Epithelial cell of prostate (primary cell): ENCODE data around the gene THEM5.
"Not testable (repeated sequence)": the region's sequence is repeated elsewhere in the genome, so short reads cannot be mapped to it uniquely, and the experiment has no call there.

Experiments used
- DNase-seq: peaks from one replicate; pipeline ENCODE4 v3.0.0-alpha.2; 2011; ENCODE audit warnings: low read depth, low spot score
- H3K27ac ChIP-seq: fragments of 450-650 bp; 2 replicates; pipeline ENCODE4 v1.5.1; 2017; ENCODE audit warnings: mild to moderate bottlenecking

The THEM5 gene

GRCh38 chr1:151853411-151853943 lies at the start of gene THEM5:
THEM5 (minus strand) TSS chr1:151853712; CDS start chr1:151853565, 147 bp downstream.
- H3K27ac ChIP-seq: no peak within 1 kb of the TSS
- no peak for DNase-seq

- H3K27ac ChIP-seq: no peak overlapping the region
- no peak for DNase-seq
Measured at GRCh38 chr1:151902858-151903257, 49.3 kb upstream of the THEM5 start.

DNA sequence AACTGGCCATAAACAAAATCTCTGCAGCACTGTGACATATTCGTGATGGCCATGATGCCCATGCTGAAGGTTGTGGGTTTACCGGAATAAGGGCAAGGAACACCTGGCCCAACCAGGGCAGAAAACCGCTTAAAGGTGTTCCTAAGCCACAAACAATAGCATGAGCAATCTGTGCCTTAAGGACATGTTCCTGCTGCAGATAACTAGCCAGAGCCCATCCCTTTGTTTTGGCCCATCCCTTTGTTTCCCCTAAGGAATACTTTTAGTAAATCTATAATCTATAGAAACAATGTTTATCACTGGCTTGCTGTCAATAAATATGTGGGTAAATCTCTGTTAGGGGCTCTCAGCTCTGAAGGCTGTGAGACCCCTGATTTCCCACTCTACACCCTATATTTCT lies 47.3 kb upstream of the THEM5 start:
- DNase-seq, H3K27ac ChIP-seq: not testable (repeated sequence)

- no peak for DNase-seq
- no peak overlapping the region for H3K27ac ChIP-seq
Measured at GRCh38 chr1:151898519-151898991, 45.0 kb upstream of the THEM5 start.

DNA sequence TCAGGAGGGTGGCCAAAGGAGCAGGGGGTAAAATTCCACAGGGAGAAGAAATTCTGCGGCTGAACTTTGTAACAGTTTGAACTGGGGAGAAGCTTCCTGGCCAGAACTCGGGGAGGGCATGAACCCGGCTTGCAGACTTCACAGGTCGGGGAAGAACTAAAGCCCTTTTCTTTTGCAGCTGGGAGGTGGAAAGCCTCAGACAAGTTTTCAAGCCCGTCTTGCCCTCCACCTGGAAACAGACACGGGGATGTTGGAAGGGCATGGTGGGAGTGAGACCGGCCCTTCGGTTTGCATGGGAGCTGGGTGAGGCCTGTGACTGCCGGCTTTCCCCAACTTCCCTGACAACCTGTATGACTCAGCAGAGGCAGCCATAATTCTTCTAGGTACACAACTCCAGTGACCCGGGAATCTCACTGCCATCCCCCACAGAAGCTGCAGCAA lies 44.5 kb upstream of the THEM5 start:
- H3K27ac ChIP-seq: no peak overlapping the region
- no peak for DNase-seq

DNA sequence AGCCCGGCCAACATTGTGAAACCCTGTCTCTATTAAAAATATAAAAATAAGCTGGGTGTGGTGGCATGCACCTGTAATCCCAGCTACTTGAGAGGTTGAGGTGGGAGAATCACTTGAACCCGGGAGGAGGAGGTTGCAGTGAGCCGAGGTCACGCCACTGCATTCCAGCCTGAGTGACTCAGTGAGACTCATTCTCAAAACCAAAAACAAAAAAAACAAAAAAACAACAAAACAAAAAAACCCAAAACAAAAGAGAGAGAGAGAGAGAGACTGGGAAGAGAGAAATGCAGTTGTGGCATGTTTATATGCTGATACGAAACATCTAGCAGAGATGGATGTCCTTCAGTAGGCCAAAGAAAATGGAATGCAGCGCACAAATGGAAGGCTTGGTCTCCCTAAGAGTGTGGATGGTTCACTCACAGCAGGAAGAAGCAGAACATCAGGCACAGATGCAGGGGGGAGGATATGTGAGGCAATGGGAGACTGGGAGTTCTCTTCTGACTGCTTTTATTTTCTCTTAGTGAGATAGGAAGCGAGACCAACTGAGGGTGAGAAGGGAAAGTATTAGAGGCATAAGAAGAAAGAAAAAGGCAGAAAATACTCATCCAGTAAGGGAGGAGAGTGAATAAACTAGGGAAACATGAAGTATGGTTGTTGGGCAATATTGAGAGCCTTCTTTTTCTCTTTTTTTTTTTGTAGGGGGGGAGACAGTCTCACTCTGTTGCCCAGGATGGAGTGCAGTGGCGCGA lies 39.8 kb upstream of the THEM5 start:
- DNase-seq: no peak
- H3K27ac ChIP-seq: peak overlapping the region; percentile 3

DNA sequence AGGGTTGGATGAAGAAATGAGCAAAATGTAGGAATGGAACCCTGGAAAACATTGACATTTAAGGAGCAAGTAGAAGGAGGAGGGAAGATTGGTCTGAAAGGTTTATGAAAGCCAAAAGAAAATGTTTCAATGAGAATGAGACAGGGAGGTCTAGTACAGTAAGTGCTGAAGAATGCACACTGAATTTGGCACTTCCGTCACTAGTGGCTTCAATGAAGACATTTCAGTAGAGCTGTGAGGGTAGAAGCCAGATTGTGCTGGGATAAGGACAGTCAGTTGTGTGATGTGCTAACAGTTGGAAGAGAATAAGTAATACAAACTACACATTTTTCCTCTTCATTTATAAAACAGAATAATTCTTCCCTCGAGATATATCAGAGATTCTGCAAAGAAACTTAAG lies 38.7 kb upstream of the THEM5 start:
- no peak for DNase-seq
- no peak overlapping the region for H3K27ac ChIP-seq

DNA sequence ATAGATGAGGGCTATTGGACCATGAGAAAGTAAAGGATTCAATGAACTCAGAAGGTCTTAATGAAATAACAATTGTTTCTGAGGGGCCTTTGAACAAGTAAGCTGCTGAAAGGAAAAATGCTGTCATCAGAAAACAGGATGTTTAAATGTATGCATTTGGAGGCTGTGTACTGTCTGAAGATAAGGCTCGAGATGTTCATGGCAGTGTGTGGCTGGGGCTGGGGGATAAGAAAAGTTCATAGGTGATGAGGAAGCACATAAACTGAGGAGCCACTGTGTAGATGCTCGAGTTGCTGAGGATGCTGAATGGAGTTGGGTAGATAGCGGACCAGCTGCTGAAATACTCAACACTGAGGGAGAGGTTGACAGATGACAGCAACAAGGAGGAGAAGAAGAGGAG lies 38.0 kb upstream of the THEM5 start:
- DNase-seq: no peak
- no peak overlapping the region for H3K27ac ChIP-seq

DNA sequence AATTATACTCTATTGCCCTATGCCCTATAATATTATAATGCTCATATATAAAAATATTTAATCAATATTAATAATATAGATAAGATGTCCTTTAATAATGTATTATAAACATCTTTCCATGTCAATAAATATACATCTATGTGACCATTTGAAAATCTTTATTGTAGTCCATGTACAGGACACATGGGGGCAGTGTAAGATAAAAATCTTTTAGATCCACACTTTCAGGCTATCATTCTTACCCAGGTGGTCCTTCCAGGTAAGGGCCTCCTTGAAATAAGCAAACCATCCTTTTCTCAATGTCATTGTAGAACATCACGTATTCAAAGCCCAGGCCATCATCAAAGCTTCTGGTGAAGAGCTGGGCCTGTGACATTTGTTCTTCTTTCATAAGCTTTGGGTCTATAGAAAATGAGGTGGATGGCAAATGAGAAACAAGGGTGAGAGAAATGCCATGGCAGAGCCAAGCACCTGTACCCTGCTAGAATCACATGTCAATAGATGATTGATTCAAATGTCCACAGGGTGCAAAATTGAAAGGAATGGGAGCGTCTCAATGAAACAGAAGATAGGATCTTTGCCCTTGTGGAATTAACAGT lies 35.6 kb upstream of the THEM5 start:
- H3K27ac ChIP-seq: no peak overlapping the region
- no peak for DNase-seq

DNA sequence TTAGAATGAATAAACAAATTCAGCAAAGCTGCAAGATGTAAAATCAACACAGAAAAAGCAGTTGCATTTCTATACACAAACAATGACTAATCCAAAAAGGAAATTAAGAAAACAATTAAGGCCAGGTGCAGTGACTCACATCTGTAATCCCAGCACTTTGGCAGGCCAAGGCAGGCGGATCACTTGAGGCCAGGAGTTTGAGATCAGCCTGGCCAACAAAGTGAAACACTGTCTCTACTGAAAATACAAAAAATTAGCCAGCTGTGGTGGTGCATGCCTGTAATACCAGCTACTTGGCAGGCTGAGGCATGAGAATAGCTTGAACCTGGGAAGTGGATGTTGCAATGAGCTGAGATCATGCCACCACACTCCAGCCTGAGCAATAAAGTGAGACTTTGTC lies 33.5 kb upstream of the THEM5 start:
- H3K27ac ChIP-seq: peak overlapping the region; percentile 99
- DNase-seq: peak; percentile 60

DNA sequence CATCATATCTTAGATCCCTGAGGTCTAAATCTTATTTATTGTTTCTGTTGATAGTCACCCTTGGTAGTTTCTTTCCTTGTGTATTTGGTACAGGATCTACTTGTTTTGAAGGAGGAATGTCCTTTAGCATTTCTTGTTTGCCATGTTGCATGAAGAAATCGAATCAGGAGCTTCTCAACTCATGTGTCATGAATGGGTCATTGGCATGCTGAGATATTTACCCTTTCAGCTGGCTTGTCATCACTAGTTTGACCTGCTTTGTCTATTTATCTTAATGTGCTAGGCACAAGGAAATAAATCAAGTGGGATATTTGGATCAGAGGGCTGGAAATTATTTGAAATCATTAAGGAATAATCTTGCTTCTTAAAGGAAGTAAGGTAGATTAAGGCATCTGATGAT lies 32.0 kb upstream of the THEM5 start:
- peak; percentile 93 for DNase-seq
- peak overlapping the region; percentile 99 for H3K27ac ChIP-seq

GRCh38 chr1:151884879-151885278 lies 31.4 kb upstream of the THEM5 start:
- DNase-seq: not testable (repeated sequence)
- H3K27ac ChIP-seq: peak overlapping the region; percentile 99

DNA sequence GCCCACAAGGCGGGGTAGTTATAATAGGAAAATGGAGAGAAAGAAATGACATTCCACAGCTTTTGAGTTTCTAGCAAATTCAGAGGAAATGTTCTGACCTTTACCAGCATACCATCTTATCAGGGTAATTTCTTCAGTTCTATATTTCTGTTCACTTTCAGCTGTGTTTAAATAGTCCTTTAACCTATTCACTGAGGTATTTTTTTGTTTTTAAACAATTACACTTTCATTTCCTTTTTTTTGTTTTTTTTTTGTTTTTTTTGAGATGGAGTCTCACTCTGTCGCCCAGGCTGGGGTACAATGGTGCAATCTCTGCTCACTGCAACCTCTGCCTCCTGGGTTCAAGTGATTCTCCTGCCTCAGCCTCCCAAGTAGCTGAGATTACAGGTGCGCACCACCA lies 30.9 kb upstream of the THEM5 start:
- not testable (repeated sequence) for DNase-seq
- H3K27ac ChIP-seq: peak overlapping the region; percentile 99

DNA sequence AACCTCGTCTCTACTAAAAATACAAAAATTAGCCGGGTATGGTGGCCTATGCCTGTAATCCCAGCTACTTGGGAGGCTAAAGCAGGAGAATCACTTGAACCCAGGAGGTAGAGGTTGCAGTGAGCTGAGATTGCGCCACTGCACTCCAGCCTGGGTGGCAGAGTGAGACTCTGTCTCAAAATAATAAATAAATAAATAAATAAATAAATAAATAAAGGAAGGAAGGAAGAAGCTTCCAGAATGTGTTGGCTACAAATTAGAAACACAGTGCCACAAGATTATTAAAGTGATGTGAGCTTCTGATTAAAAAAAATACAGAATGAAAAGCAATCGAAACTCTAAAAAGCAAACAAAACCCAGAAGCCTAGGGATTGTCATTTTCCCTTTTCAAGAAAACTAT lies 30.4 kb upstream of the THEM5 start:
- not testable (repeated sequence) for DNase-seq, H3K27ac ChIP-seq

GRCh38 chr1:151882918-151883317 lies 29.4 kb upstream of the THEM5 start:
- DNase-seq, H3K27ac ChIP-seq: not testable (repeated sequence)

- H3K27ac ChIP-seq: no peak overlapping the region
- no peak for DNase-seq
Measured at GRCh38 chr1:151882466-151882865, 29.0 kb upstream of the THEM5 start.

GRCh38 chr1:151881479-151881878 lies 28.0 kb upstream of the THEM5 start:
- H3K27ac ChIP-seq: no peak overlapping the region
- no peak for DNase-seq

DNA sequence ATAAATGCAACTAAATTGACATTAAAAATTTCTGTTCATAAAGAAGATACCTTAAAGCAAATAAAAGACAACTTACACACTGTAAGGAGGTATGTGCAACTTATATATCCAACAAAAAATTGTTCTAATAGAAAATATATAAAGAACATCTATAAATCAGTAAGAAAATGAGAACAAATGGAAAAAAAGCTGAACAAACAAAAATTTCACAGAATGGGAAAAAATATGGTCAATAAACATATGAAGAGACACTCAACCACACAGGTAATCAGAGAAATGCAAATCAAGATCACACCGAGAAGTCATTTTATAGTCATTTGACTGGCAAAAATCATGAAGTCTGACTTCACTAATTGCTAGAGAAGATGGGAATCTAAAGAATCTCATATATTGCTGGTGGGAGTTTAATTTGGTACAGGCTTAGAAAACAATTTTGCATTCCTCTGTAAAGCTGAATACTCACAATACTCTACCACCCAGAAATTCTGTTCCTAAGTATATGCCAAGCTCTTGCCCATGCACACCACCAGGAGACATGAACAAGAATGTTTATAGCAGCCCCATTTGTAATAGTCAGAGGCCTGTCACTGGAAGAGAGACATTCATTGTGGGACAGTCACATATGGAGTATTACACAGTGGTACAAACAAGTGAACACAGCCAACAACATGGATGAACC lies 22.0 kb upstream of the THEM5 start:
- DNase-seq: no peak

GRCh38 chr1:151872776-151873175 lies 19.3 kb upstream of the THEM5 start:
- H3K27ac ChIP-seq, DNase-seq: not testable (repeated sequence)

More for the DNA sequence above, 22.0 kb upstream of the THEM5 start:
- H3K27ac ChIP-seq: no peak overlapping the region

- no peak overlapping the region for H3K27ac ChIP-seq
- no peak for DNase-seq
Measured at GRCh38 chr1:151871284-151872030, 17.9 kb upstream of the THEM5 start.
